ENCODE results near the gene SP140.
A peak's percentile ranks its signal among the peaks of the same experiment; 100 is the strongest.
"Not testable (repeated sequence)": the region's sequence is repeated elsewhere in the genome, so short reads cannot be mapped to it uniquely, and the experiment has no call there.

SP140 gene

GRCh38 chr2:230217424-230217823, 8.1 kb upstream of the SP140 start:
- H3K4me1 Mint-ChIP-seq = peaks cover 50% of the 10 kb centered on the region
- H3K9me3 Mint-ChIP-seq = no peaks in the 10 kb centered on the region
- H3K27ac Mint-ChIP-seq = peak overlapping the region; percentile 82
- DNase-seq (ENCODE audit: low spot score in 2 of 2) (no peak), ATAC-seq (ENCODE audit: low read depth) (peak; percentile 45)
- H3K4me3 Mint-ChIP-seq = peak overlapping the region; percentile 93
- H3K27me3 Mint-ChIP-seq = no peaks in the 10 kb centered on the region
- peaks cover 42% of the 10 kb centered on the region for H3K36me3 Mint-ChIP-seq

DNA sequence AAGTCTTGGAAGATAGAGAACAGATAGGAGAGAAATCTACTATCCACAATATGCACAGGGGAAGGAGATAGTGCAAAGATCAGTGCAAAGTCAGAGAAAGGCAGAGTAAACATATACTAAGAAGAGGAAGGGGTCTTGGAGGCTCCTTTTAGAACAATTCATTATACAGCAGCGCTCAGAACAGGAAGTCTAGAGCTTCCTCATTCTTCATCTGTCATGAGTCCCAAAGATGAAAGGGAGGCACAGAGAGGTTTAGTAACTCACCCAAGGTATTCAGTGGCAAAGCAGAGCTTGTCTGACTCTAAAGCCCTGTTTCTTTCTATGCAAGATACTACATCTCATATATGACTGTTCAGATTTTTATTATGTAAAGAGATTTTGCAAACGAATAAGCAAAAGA, 7.1 kb upstream of the SP140 start:
- H3K4me1 Mint-ChIP-seq = peaks cover 53% of the 10 kb centered on the region
- H3K4me3 Mint-ChIP-seq = peak overlapping the region; percentile 93
- peaks cover 36% of the 10 kb centered on the region for H3K36me3 Mint-ChIP-seq
- peak; percentile 65 for ATAC-seq (ENCODE audit: low read depth)
- H3K27ac Mint-ChIP-seq = peak overlapping the region; percentile 94
- no peaks in the 10 kb centered on the region for H3K9me3 Mint-ChIP-seq
- DNase-seq (ENCODE audit: low spot score in 2 of 2) = no peak
- H3K27me3 Mint-ChIP-seq = no peaks in the 10 kb centered on the region

DNA sequence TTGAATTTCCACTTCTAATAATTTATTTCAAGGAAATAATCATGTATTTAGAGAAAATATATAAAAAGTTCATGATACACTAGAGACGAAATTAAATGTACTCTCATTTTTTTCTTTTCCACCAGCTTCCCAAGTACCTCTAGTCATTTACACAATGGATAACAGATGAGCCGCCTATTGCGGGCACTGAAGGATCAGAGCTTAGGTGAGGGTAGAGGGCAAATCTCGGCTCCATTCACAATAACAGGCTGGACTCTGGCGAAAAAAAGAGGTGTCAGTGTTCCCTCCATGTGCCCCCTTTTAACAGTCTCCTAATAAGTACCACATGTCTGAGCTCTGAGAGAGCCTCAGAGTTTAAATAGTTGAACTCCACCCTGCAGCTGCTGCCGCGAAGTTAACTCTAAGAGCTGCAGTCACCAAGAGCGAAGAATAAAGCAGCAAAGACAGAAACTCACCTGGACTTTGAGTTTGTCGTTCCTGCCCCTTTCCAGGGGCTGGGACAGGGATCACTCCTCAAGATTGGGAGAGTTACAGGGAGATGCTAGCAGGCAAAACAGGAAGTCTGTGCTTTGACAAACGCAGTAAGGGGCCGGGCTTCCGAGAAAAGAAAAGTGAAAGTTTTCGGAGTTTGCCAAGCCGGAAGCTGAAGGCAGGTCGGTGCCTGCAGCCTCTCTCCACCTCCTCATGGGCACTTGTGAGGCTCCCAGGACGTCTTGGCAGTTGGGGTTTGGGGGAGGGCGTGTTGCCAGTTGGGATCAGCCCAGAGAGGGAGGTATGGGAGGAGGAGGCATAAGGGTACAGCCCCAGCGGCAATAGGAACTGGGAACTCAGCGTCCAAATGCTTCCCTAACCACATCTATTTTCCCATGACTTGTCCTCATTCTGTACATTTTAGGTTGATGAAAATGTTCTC, 5.9 kb upstream of the SP140 start, which contains the start of gene SP110:
SP110 (minus strand) TSS at position 566 of the 913 bp plus-strand sequence. CDS start 3,057 bp downstream, outside the sequence.
- Mint-ChIP-seq H3K4me1 (peaks cover 58% of the 10 kb centered on the region), H3K36me3 (peaks cover 26% of the 10 kb centered on the region)

DNA sequence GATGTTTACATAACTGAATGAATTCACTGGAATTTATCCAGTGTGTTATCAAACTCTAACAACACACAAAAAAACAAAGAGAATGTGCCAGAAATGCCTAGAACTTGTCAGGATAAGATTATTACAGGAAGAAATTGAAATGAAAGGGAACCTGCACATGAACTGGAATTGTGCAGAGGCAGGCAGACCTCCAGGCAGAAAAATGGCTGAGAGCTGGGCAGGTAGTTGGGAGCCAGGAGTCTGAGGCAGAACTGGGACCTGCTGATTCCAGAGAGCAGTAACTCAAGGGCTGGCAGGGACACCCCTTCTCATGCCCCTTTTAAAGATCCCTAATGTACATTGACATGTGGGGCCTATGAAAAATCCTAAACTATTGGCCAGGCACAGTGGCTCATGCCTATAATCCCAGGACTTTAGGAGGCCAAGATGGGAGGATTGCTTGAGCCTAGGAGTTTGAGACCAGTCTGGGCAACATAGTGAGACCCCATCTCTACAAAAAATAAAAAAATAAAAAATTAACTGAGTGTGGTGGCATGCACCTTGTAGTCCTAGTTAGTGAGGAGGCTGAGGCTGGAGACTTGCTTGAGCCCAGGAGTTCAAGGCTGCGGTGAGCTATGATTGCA, 5.1 kb upstream of the SP140 start:
- Mint-ChIP-seq H3K27me3 (no peaks in the 10 kb centered on the region), H3K27ac (peak overlapping the region; percentile 94), H3K4me1 (peaks cover 62% of the 10 kb centered on the region), H3K36me3 (peaks cover 22% of the 10 kb centered on the region), H3K9me3 (no peaks in the 10 kb centered on the region), H3K4me3 (peak overlapping the region; percentile 93)
- DNase-seq (ENCODE audit: low spot score in 2 of 2) (no peak), ATAC-seq (ENCODE audit: low read depth) (no peak)

More for the DNA sequence above, 5.9 kb upstream of the SP140 start, which contains the start of gene SP110:
- ATAC-seq (ENCODE audit: low read depth) = peak; percentile 75
- H3K27ac Mint-ChIP-seq = peak within 1 kb of the TSS; percentile 94
- peak within 1 kb of the TSS; percentile 93 for H3K4me3 Mint-ChIP-seq
- no peaks in the 10 kb centered on the region for H3K27me3 Mint-ChIP-seq
- H3K9me3 Mint-ChIP-seq = no peaks in the 10 kb centered on the region
- peak; percentile 63 to 72 for DNase-seq (ENCODE audit: low spot score in 2 of 2)

DNA sequence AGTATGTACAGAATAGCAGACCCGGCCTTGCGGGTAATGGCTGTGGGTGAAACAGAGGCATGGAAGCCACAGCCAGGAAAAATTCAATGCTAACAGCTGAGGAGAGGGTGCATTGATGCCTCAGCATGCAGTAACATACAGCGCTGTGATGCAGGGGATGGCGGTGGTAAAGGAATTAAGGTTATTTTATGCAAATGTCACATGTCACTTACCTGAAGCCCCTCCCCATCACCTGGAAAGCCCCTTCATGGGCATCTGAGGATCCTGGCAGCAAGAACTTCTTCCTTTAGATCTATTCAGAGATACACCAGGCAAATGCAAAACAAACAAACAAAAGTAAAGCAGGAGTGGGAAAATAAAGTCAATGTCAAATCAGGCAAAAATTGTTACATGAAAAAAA, 4.0 kb upstream of the SP140 start:
- no peaks in the 10 kb centered on the region for H3K9me3 Mint-ChIP-seq
- H3K36me3 Mint-ChIP-seq = peaks cover 14% of the 10 kb centered on the region
- no peaks in the 10 kb centered on the region for H3K27me3 Mint-ChIP-seq
- H3K4me3 Mint-ChIP-seq = peak overlapping the region; percentile 38
- peaks cover 55% of the 10 kb centered on the region for H3K4me1 Mint-ChIP-seq
- DNase-seq (ENCODE audit: low spot score in 2 of 2) (no peak), ATAC-seq (ENCODE audit: low read depth) (peak; percentile 5)
- peak overlapping the region; percentile 92 for H3K27ac Mint-ChIP-seq

GRCh38 chr2:230222829-230223228, 2.7 kb upstream of the SP140 start:
- ATAC-seq (ENCODE audit: low read depth); DNase-seq (ENCODE audit: low spot score in 2 of 2); H3K27me3 Mint-ChIP-seq; H3K9me3 Mint-ChIP-seq; H3K36me3 Mint-ChIP-seq: not testable (repeated sequence)
- H3K4me1 Mint-ChIP-seq = peaks cover 46% of the 10 kb centered on the region
- H3K27ac Mint-ChIP-seq = peak overlapping the region; percentile 97
- peak overlapping the region; percentile 25 for H3K4me3 Mint-ChIP-seq

DNA sequence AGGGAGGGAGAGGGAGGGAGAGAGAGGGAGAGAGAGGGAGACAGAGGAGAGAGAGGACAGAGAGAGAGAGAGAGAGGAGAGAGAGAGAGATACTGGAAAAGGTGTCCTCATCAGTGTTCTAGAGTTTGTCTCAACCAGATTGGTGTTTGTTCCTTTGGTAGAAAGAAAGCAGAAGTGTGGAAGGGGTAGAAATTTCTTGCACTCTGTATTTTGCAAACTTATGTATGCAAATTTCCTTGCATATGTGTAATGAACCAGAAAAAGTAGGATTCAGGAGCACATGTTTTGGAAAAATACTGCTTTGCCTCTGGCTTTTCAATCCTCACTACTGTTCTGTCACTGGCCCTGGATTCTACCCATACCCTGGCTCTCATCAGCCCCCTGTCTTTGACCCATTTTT, 1.1 kb upstream of the SP140 start:
- Mint-ChIP-seq H3K4me1 (peaks cover 48% of the 10 kb centered on the region), H3K27ac (peak overlapping the region; percentile 97), H3K4me3 (peak overlapping the region; percentile 93), H3K36me3 (peaks cover 5% of the 10 kb centered on the region), H3K27me3 (no peaks in the 10 kb centered on the region), H3K9me3 (no peaks in the 10 kb centered on the region)
- no peak for DNase-seq (ENCODE audit: low spot score in 2 of 2)
- no peak for ATAC-seq (ENCODE audit: low read depth)

- Mint-ChIP-seq H3K27ac (peak overlapping the region; percentile 97), H3K9me3 (peaks cover 5% of the 10 kb centered on the region), H3K36me3 (peaks cover 15% of the 10 kb centered on the region), H3K4me1 (peaks cover 44% of the 10 kb centered on the region), H3K27me3 (no peaks in the 10 kb centered on the region), H3K4me3 (peak overlapping the region; percentile 93)
- ATAC-seq (ENCODE audit: low read depth) (peak; percentile 80), DNase-seq (ENCODE audit: low spot score in 2 of 2) (peak in 1 of 2 donors; percentile 62)
These were observed 565 bp downstream of the SP140 start for GRCh38 chr2:230226051-230226551.

DNA sequence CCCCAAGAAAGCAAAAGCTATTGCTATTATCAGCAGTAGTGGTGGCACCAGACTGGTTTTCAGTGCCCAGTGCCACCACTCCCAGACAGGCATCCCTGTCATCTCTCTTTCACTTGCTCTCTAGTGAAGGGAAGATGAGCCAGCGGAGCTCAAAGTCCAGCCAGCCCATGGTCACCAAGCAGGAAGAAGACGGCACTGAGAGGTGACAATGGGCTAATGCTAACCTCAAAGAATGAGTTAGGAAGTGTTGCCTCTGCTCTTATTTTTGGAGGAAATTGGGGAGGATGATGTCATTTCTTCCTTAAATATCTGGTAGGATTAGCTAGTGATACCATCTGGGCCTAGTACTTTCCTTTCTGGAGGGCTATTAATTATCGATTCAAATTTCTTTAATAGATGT, 1.7 kb downstream of the SP140 start:
- no peak for ATAC-seq (ENCODE audit: low read depth)
- H3K4me1 Mint-ChIP-seq = peaks cover 45% of the 10 kb centered on the region
- peak overlapping the region; percentile 69 for H3K27ac Mint-ChIP-seq
- DNase-seq (ENCODE audit: low spot score in 2 of 2) = no peak
- peaks cover 5% of the 10 kb centered on the region for H3K9me3 Mint-ChIP-seq
- no peaks in the 10 kb centered on the region for H3K27me3 Mint-ChIP-seq
- peaks cover 20% of the 10 kb centered on the region for H3K36me3 Mint-ChIP-seq
- peak overlapping the region; percentile 94 for H3K4me3 Mint-ChIP-seq

- Mint-ChIP-seq H3K4me1 (peaks cover 39% of the 10 kb centered on the region), H3K4me3 (peak overlapping the region; percentile 76), H3K9me3 (peaks cover 5% of the 10 kb centered on the region), H3K27ac (peak overlapping the region; percentile 69), H3K36me3 (peaks cover 23% of the 10 kb centered on the region), H3K27me3 (no peaks in the 10 kb centered on the region)
- DNase-seq (ENCODE audit: low spot score in 2 of 2) = no peak
- ATAC-seq (ENCODE audit: low read depth) = no peak
These were observed 4.6 kb downstream of the SP140 start for GRCh38 chr2:230230087-230230486.

- Mint-ChIP-seq H3K27me3 (no peaks in the 10 kb centered on the region), H3K9me3 (peaks cover 5% of the 10 kb centered on the region), H3K27ac (peak overlapping the region; percentile 69), H3K36me3 (peaks cover 25% of the 10 kb centered on the region), H3K4me3 (peak overlapping the region; percentile 76), H3K4me1 (peaks cover 36% of the 10 kb centered on the region)
- DNase-seq (ENCODE audit: low spot score in 2 of 2) (no peak), ATAC-seq (ENCODE audit: low read depth) (no peak)
These were observed 5.1 kb downstream of the SP140 start for GRCh38 chr2:230230496-230231200.

GRCh38 chr2:230231251-230231650, 5.7 kb downstream of the SP140 start:
- no peak for DNase-seq (ENCODE audit: low spot score in 2 of 2)
- H3K36me3 Mint-ChIP-seq = peaks cover 26% of the 10 kb centered on the region
- H3K9me3 Mint-ChIP-seq = peaks cover 5% of the 10 kb centered on the region
- H3K27me3 Mint-ChIP-seq = no peaks in the 10 kb centered on the region
- peak overlapping the region; percentile 72 for H3K4me3 Mint-ChIP-seq
- H3K4me1 Mint-ChIP-seq = peaks cover 36% of the 10 kb centered on the region
- H3K27ac Mint-ChIP-seq = peak overlapping the region; percentile 54
- ATAC-seq (ENCODE audit: low read depth) = no peak

GRCh38 chr2:230234122-230234722, 8.7 kb downstream of the SP140 start:
- Mint-ChIP-seq H3K27me3 (no peaks in the 10 kb centered on the region), H3K4me1 (peaks cover 31% of the 10 kb centered on the region), H3K36me3 (peaks cover 39% of the 10 kb centered on the region), H3K4me3 (peak overlapping the region; percentile 46), H3K27ac (peak overlapping the region; percentile 75), H3K9me3 (peaks cover 5% of the 10 kb centered on the region)
- DNase-seq (ENCODE audit: low spot score in 2 of 2) = no peak
- ATAC-seq (ENCODE audit: low read depth) = peak; percentile 89
